NCI-H1436 (cell line): ENCODE results near the gene TMEM141.
"Not testable (repeated sequence)": the region's sequence is repeated elsewhere in the genome, so short reads cannot be mapped to it uniquely, and the experiment has no call there.

Experiments used
- DNase-seq: peaks from one replicate; lab custom pipeline; 2025; lab: John Stamatoyannopoulos, UW

TMEM141 gene

GRCh38 chr9:136833381-136834048 lies 42.4 kb downstream of the TMEM141 start:
- DNase-seq: not testable (repeated sequence)

- DNase-seq: no peak
These were observed 44.2 kb downstream of the TMEM141 start for GRCh38 chr9:136835162-136835931.

- no peak for DNase-seq
These were observed 45.1 kb downstream of the TMEM141 start for GRCh38 chr9:136835932-136836904.

GRCh38 chr9:136837146-136837855 lies 46.2 kb downstream of the TMEM141 start:
- DNase-seq: no peak

GRCh38 chr9:136837856-136838277 lies 46.7 kb downstream of the TMEM141 start:
- DNase-seq: not testable (repeated sequence)

GRCh38 chr9:136838314-136839228 lies 47.4 kb downstream of the TMEM141 start:
- DNase-seq: no peak

- DNase-seq: no peak
These were observed 48.3 kb downstream of the TMEM141 start for GRCh38 chr9:136839229-136840139.

GRCh38 chr9:136840140-136840876 lies 49.2 kb downstream of the TMEM141 start:
- DNase-seq: no peak

GRCh38 chr9:136840877-136841645 lies 49.9 kb downstream of the TMEM141 start:
- DNase-seq: peak; percentile 52

GRCh38 chr9:136841646-136842379 lies 50.7 kb downstream of the TMEM141 start:
- not testable (repeated sequence) for DNase-seq

GRCh38 chr9:136842380-136842948 lies 51.3 kb downstream of the TMEM141 start, which contains the start of gene AJM1:
Gene AJM1 (plus strand): TSS chr9:136842478. CDS start chr9:136844415, 1,937 bp downstream.
- DNase-seq: peak; percentile 57
